ENCODE measurements around the gene XIAP.
"Not testable (repeated sequence)": the region's sequence is repeated elsewhere in the genome, so short reads cannot be mapped to it uniquely, and the experiment has no call there.

The XIAP gene

GRCh38 chrX:123920105-123920785, 60.4 kb downstream of the XIAP start:
- Mint-ChIP-seq H3K27ac (no peak overlapping the region), H3K9me3 (peaks cover 7% of the 10 kb centered on the region), H3K4me1 (peaks cover 8% of the 10 kb centered on the region), H3K27me3 (ENCODE audit: low read depth) (no peaks in the 10 kb centered on the region), H3K4me3 (no peak overlapping the region), H3K36me3 (ENCODE audit: low read depth) (no peaks in the 10 kb centered on the region)
- no peak for TF ChIP-seq CTCF (IDR thresholded peaks at IDR 0.05; ENCODE audit: unreplicated experiment in 3 of 3)

GRCh38 chrX:123923211-123923610, 63.4 kb downstream of the XIAP start:
- no peaks in the 10 kb centered on the region for H3K27me3 Mint-ChIP-seq (ENCODE audit: low read depth)
- peaks cover 10% of the 10 kb centered on the region for H3K9me3 Mint-ChIP-seq
- H3K4me1 Mint-ChIP-seq: peaks cover 2% of the 10 kb centered on the region
- H3K4me3 Mint-ChIP-seq: no peak overlapping the region
- H3K36me3 Mint-ChIP-seq (ENCODE audit: low read depth): no peaks in the 10 kb centered on the region
- no peak for TF ChIP-seq CTCF (IDR thresholded peaks at IDR 0.05; ENCODE audit: unreplicated experiment in 3 of 3)
- no peak overlapping the region for H3K27ac Mint-ChIP-seq

DNA sequence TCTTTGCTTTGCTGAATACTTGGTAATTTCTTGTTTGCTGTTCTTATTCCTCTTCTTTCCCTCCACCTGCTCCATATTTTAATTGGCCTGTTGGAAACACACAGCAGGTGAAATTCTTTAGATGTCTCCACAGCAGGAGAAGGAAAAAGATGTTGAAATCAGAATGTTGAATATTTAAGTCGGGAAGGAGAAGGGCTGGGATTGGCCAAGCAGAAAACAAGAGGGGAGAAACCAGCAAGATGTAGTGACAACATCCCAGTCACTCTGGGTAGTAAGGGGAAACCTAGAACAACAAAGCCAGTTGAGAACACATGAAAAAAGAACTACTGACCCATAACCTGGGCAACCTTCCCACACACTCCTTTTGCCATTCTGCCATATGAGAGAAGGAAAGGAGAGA, 64.3 kb downstream of the XIAP start:
- H3K4me3 Mint-ChIP-seq: no peak overlapping the region
- no peak for TF ChIP-seq CTCF (IDR thresholded peaks at IDR 0.05; ENCODE audit: unreplicated experiment in 3 of 3)

DNA sequence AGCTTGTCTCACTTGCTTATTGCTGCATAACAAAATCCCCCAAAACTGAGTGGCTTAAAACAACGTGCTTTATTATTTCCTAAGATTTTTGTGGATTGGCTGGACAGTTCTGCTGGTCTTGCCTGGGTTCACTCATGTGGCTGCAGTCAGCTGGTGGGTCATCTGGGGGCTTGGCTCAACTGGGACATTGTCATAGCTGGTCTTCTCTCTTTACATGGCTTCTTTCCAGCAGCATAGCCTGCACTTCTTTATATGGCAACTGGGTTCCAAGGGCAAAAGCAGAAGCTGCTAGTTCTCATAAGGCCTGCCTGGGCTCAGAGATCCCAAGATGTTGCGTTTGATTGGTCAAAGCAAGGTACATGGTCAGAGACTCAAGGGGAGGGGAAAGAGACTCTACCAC, 68.0 kb downstream of the XIAP start:
- Mint-ChIP-seq H3K4me3 (no peak overlapping the region), H3K36me3 (ENCODE audit: low read depth) (peaks cover 4% of the 10 kb centered on the region), H3K4me1 (no peaks in the 10 kb centered on the region), H3K27me3 (ENCODE audit: low read depth) (no peaks in the 10 kb centered on the region), H3K9me3 (peaks cover 22% of the 10 kb centered on the region), H3K27ac (no peak overlapping the region)
- TF ChIP-seq CTCF (IDR thresholded peaks at IDR 0.05; ENCODE audit: unreplicated experiment in 3 of 3): no peak

More for the DNA sequence above, 64.3 kb downstream of the XIAP start:
- Mint-ChIP-seq H3K9me3 (peaks cover 13% of the 10 kb centered on the region), H3K27me3 (ENCODE audit: low read depth) (no peaks in the 10 kb centered on the region), H3K36me3 (ENCODE audit: low read depth) (no peaks in the 10 kb centered on the region), H3K27ac (peak overlapping the region in 1 of 3 experiments; percentile 13), H3K4me1 (no peaks in the 10 kb centered on the region)

GRCh38 chrX:123932055-123932454, 72.2 kb downstream of the XIAP start:
- H3K9me3 Mint-ChIP-seq: peaks cover 25% of the 10 kb centered on the region
- not testable (repeated sequence) for H3K27ac Mint-ChIP-seq; H3K4me3 Mint-ChIP-seq; H3K36me3 Mint-ChIP-seq (ENCODE audit: low read depth); H3K27me3 Mint-ChIP-seq (ENCODE audit: low read depth); H3K4me1 Mint-ChIP-seq

GRCh38 chrX:123943074-123943473, 83.2 kb downstream of the XIAP start:
- no peaks in the 10 kb centered on the region for H3K4me1 Mint-ChIP-seq
- no peak for TF ChIP-seq CTCF (IDR thresholded peaks at IDR 0.05; ENCODE audit: unreplicated experiment in 3 of 3)
- H3K27ac Mint-ChIP-seq: no peak overlapping the region
- no peaks in the 10 kb centered on the region for H3K36me3 Mint-ChIP-seq (ENCODE audit: low read depth)
- no peaks in the 10 kb centered on the region for H3K27me3 Mint-ChIP-seq (ENCODE audit: low read depth)
- H3K9me3 Mint-ChIP-seq: peaks cover 7% of the 10 kb centered on the region
- no peak overlapping the region for H3K4me3 Mint-ChIP-seq

All from nephron (organoid).